HFF-Myc (cell line): ENCODE data around the gene PARD3.

ENCODE experiments used
- DNase-seq: peaks from one replicate; pipeline ENCODE4 v3.0.0-alpha.2; 2011; ENCODE audit warnings: low read depth; ENCODE audit errors: extremely low read depth
- H3K4me3 ChIP-seq: replicated peaks from 2 replicates; pipeline ENCODE4 v1.5.1; 2011; ENCODE audit warnings: low read depth, mild to moderate bottlenecking, control low read depth, low read length
- TF ChIP-seq, protein P1 (sequence below): IDR thresholded peaks from 2 replicates; pipeline ENCODE4 v1.5.1; 2012; ENCODE audit warnings: mild to moderate bottlenecking, low read depth, low read length, control low read depth; ENCODE audit errors: missing control alignments

PARD3 gene

GRCh38 chr10:34137201-34137600 lies 677.9 kb downstream of the PARD3 start:
- TF ChIP-seq, protein P1, sequence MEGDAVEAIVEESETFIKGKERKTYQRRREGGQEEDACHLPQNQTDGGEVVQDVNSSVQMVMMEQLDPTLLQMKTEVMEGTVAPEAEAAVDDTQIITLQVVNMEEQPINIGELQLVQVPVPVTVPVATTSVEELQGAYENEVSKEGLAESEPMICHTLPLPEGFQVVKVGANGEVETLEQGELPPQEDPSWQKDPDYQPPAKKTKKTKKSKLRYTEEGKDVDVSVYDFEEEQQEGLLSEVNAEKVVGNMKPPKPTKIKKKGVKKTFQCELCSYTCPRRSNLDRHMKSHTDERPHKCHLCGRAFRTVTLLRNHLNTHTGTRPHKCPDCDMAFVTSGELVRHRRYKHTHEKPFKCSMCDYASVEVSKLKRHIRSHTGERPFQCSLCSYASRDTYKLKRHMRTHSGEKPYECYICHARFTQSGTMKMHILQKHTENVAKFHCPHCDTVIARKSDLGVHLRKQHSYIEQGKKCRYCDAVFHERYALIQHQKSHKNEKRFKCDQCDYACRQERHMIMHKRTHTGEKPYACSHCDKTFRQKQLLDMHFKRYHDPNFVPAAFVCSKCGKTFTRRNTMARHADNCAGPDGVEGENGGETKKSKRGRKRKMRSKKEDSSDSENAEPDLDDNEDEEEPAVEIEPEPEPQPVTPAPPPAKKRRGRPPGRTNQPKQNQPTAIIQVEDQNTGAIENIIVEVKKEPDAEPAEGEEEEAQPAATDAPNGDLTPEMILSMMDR = no peak
- DNase-seq = no peak
- no peak overlapping the region for H3K4me3 ChIP-seq

GRCh38 chr10:34135515-34135914 lies 679.6 kb downstream of the PARD3 start:
- no peak overlapping the region for H3K4me3 ChIP-seq
- TF ChIP-seq, protein P1 = no peak
- no peak for DNase-seq

- DNase-seq = no peak
- TF ChIP-seq, protein P1 = no peak
- H3K4me3 ChIP-seq = no peak overlapping the region
These were observed 680.5 kb downstream of the PARD3 start for GRCh38 chr10:34134602-34135001.

DNA sequence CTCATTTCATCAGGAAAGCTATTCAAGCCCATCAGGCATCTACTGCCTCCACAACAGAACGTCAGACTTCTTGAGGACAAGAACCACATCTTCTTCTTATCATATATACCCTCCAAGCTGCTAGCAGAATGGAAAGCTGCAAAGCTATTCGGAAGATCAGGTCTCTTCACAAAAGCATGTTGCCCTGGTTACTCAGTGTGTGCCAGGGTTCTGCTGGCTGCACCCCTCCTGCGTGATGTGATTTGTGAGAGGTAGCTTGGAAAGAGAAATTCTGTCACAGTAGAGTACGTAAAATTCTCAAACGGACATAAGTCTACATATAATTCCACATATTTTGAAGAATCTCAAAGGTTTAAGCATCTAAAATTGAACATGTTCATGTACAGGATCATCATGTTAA lies 681.7 kb downstream of the PARD3 start:
- TF ChIP-seq, protein P1 = no peak
- DNase-seq = no peak
- H3K4me3 ChIP-seq = no peak overlapping the region

GRCh38 chr10:34131152-34131551 lies 683.9 kb downstream of the PARD3 start:
- H3K4me3 ChIP-seq = no peak overlapping the region
- DNase-seq = no peak
- TF ChIP-seq, protein P1 = no peak

- TF ChIP-seq, protein P1 = no peak
These were observed 687.4 kb downstream of the PARD3 start for GRCh38 chr10:34127676-34128075.

More at GRCh38 chr10:34127676-34128075, 687.4 kb downstream of the PARD3 start:
- no peak for DNase-seq
- H3K4me3 ChIP-seq = no peak overlapping the region
